ENCODE measurements around the gene HAUS8.
A peak's percentile ranks its signal among the peaks of the same experiment; 100 is the strongest.

HAUS8 gene

DNA sequence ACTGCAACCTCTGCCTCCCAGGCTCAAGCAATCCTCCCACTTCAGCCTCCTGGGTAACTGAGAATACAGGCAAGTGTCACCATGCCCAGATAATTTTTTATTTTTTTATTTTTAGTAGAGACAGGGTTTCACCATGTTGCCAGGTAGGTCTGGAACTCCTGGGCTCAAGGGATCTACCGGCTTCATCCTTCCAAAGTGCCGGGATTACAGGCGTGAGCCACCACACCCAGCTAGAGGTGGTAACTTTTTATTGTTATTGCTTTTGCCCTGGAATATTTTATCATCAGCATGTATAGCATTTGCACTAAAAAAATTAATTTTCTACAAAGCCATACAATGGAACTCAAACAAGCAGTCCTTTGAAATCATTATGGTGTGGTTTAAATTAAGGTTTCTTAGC, 14.0 kb downstream of the HAUS8 start:
- FAIRE-seq: no peak
- no peak for DNase-seq (ENCODE audit: insufficient read length, low spot score)
- TF ChIP-seq, protein P1, sequence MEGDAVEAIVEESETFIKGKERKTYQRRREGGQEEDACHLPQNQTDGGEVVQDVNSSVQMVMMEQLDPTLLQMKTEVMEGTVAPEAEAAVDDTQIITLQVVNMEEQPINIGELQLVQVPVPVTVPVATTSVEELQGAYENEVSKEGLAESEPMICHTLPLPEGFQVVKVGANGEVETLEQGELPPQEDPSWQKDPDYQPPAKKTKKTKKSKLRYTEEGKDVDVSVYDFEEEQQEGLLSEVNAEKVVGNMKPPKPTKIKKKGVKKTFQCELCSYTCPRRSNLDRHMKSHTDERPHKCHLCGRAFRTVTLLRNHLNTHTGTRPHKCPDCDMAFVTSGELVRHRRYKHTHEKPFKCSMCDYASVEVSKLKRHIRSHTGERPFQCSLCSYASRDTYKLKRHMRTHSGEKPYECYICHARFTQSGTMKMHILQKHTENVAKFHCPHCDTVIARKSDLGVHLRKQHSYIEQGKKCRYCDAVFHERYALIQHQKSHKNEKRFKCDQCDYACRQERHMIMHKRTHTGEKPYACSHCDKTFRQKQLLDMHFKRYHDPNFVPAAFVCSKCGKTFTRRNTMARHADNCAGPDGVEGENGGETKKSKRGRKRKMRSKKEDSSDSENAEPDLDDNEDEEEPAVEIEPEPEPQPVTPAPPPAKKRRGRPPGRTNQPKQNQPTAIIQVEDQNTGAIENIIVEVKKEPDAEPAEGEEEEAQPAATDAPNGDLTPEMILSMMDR (IDR thresholded peaks at IDR 0.05; ENCODE audit: insufficient read depth, missing control alignments): no peak

DNA sequence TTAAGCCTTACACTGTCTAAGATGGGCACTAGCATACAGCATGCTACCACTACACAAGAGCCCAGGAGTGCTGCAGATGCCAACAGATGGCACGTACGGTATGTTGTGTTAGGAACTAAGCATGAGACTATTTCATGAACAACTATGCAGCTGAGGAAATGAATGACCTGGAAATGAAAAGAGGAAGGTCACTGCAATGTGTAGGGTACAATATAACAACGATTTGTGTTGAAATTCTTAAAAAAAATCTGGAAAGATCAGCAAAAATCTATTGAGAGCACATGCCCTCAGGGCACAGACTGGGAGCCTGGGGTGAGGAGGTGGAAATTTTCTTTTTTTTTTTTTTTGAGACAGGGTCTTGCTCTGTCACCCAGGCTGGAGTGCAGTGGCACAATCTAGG, 14.4 kb downstream of the HAUS8 start:
- FAIRE-seq: no peak
- no peak for DNase-seq (ENCODE audit: insufficient read length, low spot score)
- TF ChIP-seq, protein P1 (IDR thresholded peaks at IDR 0.05; ENCODE audit: insufficient read depth, missing control alignments): no peak

DNA sequence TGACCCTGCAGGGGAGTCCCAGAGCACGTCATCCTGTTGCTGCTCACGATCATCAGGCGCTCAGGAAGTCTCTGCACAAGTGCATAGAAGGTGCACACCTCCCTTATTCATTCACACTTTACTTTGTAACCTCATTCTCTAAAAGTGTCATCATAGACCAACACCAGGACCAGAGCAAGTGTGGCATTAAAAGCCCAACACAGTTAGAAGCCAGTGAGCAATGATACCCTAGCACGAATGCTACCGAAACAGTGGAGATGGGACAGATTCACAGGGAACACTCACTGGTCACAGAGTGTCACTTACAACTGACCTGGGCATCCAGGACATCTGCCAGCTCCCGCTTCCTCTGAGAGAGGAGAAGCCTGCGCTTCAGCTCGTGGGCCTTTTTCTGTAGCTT, 17.0 kb downstream of the HAUS8 start:
- TF ChIP-seq, protein P1 (IDR thresholded peaks at IDR 0.05; ENCODE audit: insufficient read depth, missing control alignments): no peak
- DNase-seq (ENCODE audit: insufficient read length, low spot score): no peak

DNA sequence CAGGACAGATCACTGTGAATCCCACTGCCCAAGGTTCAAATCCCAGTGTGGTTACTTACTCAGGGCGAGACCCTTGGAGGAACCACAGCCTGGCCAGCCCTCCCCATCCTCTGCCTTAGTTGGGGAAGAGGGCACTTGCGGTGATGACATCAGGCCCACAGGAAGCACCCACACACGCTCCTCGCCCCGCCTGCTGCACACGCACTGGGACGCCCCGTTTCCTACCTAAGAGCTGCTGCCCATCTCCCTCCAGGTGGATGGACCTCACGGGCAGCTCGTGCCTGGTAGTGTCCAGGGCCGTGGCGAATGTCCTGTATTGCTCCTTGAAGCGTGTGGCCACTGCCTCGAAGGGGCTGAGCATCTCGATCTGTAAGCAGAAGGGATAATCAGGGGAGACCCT, 19.6 kb downstream of the HAUS8 start:
- FAIRE-seq (no peak), DNase-seq (ENCODE audit: insufficient read length, low spot score) (no peak)
- TF ChIP-seq, protein P1 (IDR thresholded peaks at IDR 0.05; ENCODE audit: insufficient read depth, missing control alignments): no peak

More for the DNA sequence above, 17.0 kb downstream of the HAUS8 start:
- no peak for FAIRE-seq

DNA sequence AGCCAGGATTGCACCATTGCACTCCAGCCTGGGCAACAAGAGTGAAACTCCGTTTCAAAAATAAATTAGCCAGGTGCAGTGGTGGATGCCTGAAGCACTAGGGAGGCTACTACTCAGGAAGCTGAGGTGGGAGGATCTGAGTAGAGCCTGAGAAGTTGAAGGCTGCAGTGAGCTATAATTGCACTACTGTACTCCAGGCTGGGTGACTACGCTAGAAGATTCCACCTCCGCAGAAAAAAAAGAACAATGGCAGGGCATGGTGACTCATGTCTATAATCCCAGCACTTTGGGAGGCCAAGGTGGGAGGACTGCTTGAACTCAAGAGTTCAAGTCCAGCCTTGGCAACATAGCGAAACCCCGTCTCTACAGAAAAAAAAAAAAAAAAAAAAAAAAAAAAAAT, 20.5 kb downstream of the HAUS8 start:
- DNase-seq (ENCODE audit: insufficient read length, low spot score) (no peak), FAIRE-seq (no peak)
- TF ChIP-seq, protein P1 (IDR thresholded peaks at IDR 0.05; ENCODE audit: insufficient read depth, missing control alignments): no peak

DNA sequence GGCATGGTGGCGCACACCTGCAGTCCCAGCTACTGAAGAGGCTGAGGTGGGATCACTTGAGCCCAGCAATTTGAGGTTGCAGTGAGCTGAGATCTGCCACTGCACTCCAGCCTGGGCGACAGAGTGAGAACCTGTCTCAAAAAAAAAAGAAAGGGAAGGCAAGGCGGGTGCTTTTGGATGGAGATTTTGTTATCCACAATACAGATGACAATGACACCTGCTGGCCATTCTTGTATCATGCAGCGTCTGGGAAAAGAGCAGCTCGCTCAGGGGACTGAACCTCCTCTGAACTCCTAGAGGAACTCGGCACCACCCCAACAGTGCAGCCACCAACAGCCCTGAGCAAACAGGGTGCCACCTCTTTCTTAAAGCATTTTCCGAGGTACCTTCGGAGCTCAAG, 22.8 kb downstream of the HAUS8 start:
- TF ChIP-seq, protein P1 (IDR thresholded peaks at IDR 0.05; ENCODE audit: insufficient read depth, missing control alignments): peak; percentile 54
- no peak for DNase-seq (ENCODE audit: insufficient read length, low spot score)
- FAIRE-seq: no peak

DNA sequence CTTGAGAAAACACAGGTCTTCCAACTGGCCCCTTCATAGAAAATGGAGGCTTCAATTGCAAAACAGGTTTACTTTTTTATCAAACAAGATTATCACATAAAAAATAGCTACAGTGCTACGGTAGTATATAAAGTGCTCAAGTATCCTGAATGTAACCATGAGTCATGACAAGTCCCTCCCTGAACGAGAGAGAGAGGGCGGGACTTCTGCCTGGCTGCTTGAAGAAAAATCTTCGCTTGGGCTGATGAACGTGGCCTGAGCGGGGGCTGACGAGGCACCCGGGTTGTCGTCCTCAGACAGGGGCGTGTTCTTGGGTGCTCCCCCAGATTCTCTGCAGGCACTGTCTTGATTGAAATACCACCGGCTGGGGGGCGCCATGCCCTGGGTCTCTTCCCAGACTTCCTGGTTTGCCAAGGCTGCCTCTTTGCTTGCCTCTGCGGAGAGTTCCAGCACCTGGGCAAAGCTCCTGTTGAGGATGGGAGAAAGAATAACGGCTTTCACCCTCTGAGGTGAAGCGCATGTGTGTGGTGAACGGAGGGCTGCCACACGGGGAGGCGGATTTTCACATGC, 25.5 kb downstream of the HAUS8 start:
- TF ChIP-seq, protein P1 (IDR thresholded peaks at IDR 0.05; ENCODE audit: insufficient read depth, missing control alignments): no peak
- no peak for DNase-seq (ENCODE audit: insufficient read length, low spot score)
- FAIRE-seq: no peak

Data from D721Med (cell line).